SK-N-SH (cell line): ENCODE measurements around the gene ADH1B. TPM values are rescaled to one million over a fixed set of nuclear protein-coding genes. Genes with fewer than 3 reads are reported as not detected.

Source experiments
- CTCF ChIA-PET: fragments of 300-600, 350-600 bp; formaldehyde crosslinking; extraction: SDS; loops from one replicate; lab custom pipeline; 2021; lab: Yijun Ruan, JAX
- POLR2A ChIA-PET: fragments of 350-600 bp; sonication (Branson Sonifier 250); formaldehyde crosslinking; extraction: SDS; loops from one replicate; lab custom pipeline; 2020; ENCODE audit warnings: antibody characterized with exemption, inconsistent platforms; lab: Yijun Ruan, JAX
- DNase-seq: peaks from one replicate; pipeline ENCODE4 v3.0.0; 2012
- H2AFZ ChIP-seq: fragments of 200-600 bp; sonication (generic); 2 replicates; pipeline ENCODE4 v1.8.1; 2016; ENCODE audit warnings: antibody characterized with exemption, mild to moderate bottlenecking, low read depth
- H3F3A ChIP-seq: fragments of 200-600 bp; sonication (generic); replicated peaks from 2 replicates; pipeline ENCODE3; 2016; ENCODE audit warnings: antibody characterized with exemption, mild to moderate bottlenecking; ENCODE audit not compliant: insufficient read depth
- H3K27ac ChIP-seq, 2 experiments: fragments of 200-500 bp in 1 of 2; fragments of 200-600 bp in 1 of 2; sonication (Bioruptor generic) in 1 of 2; sonication (generic), shearing (Covaris generic) in 1 of 2; 2 replicates each; pipeline versions ENCODE4 v1.5.1 to v1.6.1; 2014 to 2016; ENCODE audit warnings: low read depth in 2 of 2, inconsistent platforms in 1 of 2, low read length in 1 of 2, mild to moderate bottlenecking in 1 of 2, mixed read lengths in 1 of 2
- H3K27me3 ChIP-seq: fragments of 200-600 bp; sonication (generic), shearing (Covaris generic); 2 replicates; pipeline ENCODE4 v1.6.1; 2016; ENCODE audit warnings: mixed run types; ENCODE audit not compliant: insufficient read depth
- H3K36me3 ChIP-seq, 2 experiments: fragments of 200-500 bp in 1 of 2; fragments of 200-600 bp in 1 of 2; sonication (Bioruptor generic) in 1 of 2; sonication (generic) in 1 of 2; replicated peaks in 1 of 2; 2 replicates each; pipeline versions ENCODE3 to v1.5.1; 2014 to 2016; ENCODE audit warnings: low read length in 1 of 2, mild to moderate bottlenecking in 1 of 2; ENCODE audit not compliant: insufficient read depth in 2 of 2, control insufficient read depth in 1 of 2
- H3K4me1 ChIP-seq, 2 experiments: fragments of 200-500 bp in 1 of 2; fragments of 200-600 bp in 1 of 2; sonication (Bioruptor generic) in 1 of 2; sonication (generic), shearing (Covaris generic) in 1 of 2; 2 replicates each; pipeline versions ENCODE4 v1.5.1 to v1.6.1; 2014 to 2016; ENCODE audit warnings: low read depth in 1 of 2, low read length in 1 of 2, mixed run types in 1 of 2; ENCODE audit not compliant: insufficient read depth in 2 of 2, control insufficient read depth in 1 of 2
- H3K4me2 ChIP-seq: fragments of 200-600 bp; sonication (generic), shearing (Covaris generic); 2 replicates; pipeline ENCODE4 v1.6.1; 2017; ENCODE audit warnings: mixed run types
- H3K4me3 ChIP-seq, 2 experiments: fragments of 200-500 bp in 1 of 2; fragments of 200-600 bp in 1 of 2; sonication (Bioruptor generic) in 1 of 2; sonication (generic), shearing (Covaris generic) in 1 of 2; 2 replicates each; pipeline versions ENCODE4 v1.5.1 to v1.8.1; 2014 to 2016; ENCODE audit warnings: low read depth in 2 of 2, inconsistent platforms in 1 of 2, low read length in 1 of 2, mild to moderate bottlenecking in 1 of 2, mixed read lengths in 1 of 2, moderate library complexity in 1 of 2
- H3K79me2 ChIP-seq: fragments of 200-600 bp; sonication (generic); 2 replicates; pipeline ENCODE4 v1.8.1; 2017; ENCODE audit warnings: mild to moderate bottlenecking; ENCODE audit not compliant: insufficient read depth
- H3K9ac ChIP-seq: fragments of 200-600 bp; sonication (generic); 2 replicates; pipeline ENCODE4 v1.6.1; 2017; ENCODE audit warnings: mixed run types
- H3K9me2 ChIP-seq: fragments of 200-600 bp; sonication (generic); 2 replicates; pipeline ENCODE4 v1.6.1; 2017; ENCODE audit warnings: mixed run types
- H3K9me3 ChIP-seq: fragments of 200-600 bp; sonication (generic); 2 replicates; pipeline ENCODE4 v1.6.1; 2017; ENCODE audit warnings: mixed run types, mild to moderate bottlenecking, moderate library complexity
- H4K20me1 ChIP-seq: fragments of 200-600 bp; sonication (generic); 2 replicates; pipeline ENCODE4 v1.6.1; 2017; ENCODE audit warnings: mild to moderate bottlenecking, mixed run types; ENCODE audit not compliant: insufficient read depth
- ELF1 ChIP-seq: IDR thresholded peaks from 2 replicates; pipeline ENCODE4 v1.4.0; 2012
- EP300 ChIP-seq, 2 experiments: IDR thresholded peaks; 2 replicates each; pipeline versions ENCODE4 v1.4.0 to v1.6.1; 2012; ENCODE audit warnings: borderline replicate concordance in 1 of 2, low read depth in 1 of 2, low read length in 1 of 2
- EZH2phosphoT487 ChIP-seq: fragments of 200-600 bp; sonication (generic); IDR thresholded peaks from 2 replicates; pipeline ENCODE4 v1.6.1; 2017; ENCODE audit warnings: low read depth, mixed run types, mild to moderate bottlenecking, antibody characterized with exemption, moderate library complexity, borderline replicate concordance
- FOSL2 ChIP-seq: IDR thresholded peaks from 2 replicates; pipeline ENCODE4 v1.4.0; 2012; ENCODE audit warnings: low read depth, mild to moderate bottlenecking, moderate library complexity, borderline replicate concordance
- FOXM1 ChIP-seq: IDR thresholded peaks from 2 replicates; pipeline ENCODE4 v1.4.0; 2012; ENCODE audit warnings: low read depth, mild to moderate bottlenecking
- GABPA ChIP-seq: IDR thresholded peaks from 2 replicates; pipeline ENCODE4 v1.4.0; 2012; ENCODE audit warnings: low read depth, mild to moderate bottlenecking
- IRF3 ChIP-seq: fragments of 150-350 bp; IDR thresholded peaks from 2 replicates; pipeline ENCODE4 v1.6.1; 2016; ENCODE audit warnings: mild to moderate bottlenecking, low read depth, low read length
- MEF2A ChIP-seq: IDR thresholded peaks from 2 replicates; pipeline ENCODE4 v1.4.0; 2012; ENCODE audit warnings: low read depth, borderline replicate concordance
- POLR2AphosphoS5 ChIP-seq: IDR thresholded peaks from 2 replicates; pipeline ENCODE4 v1.6.1; 2012; ENCODE audit warnings: low read depth, low read length
- RAD21 ChIP-seq: IDR thresholded peaks from 2 replicates; pipeline ENCODE4 v1.6.1; 2012; ENCODE audit warnings: mild to moderate bottlenecking, low read length
- RCOR1 ChIP-seq: fragments of 150-350 bp; IDR thresholded peaks from 2 replicates; pipeline ENCODE4 v1.6.1; 2017; ENCODE audit warnings: antibody characterized with exemption, low read length
- REST ChIP-seq: IDR thresholded peaks from 2 replicates; pipeline ENCODE4 v1.6.1; 2012; ENCODE audit warnings: mild to moderate bottlenecking, low read depth, low read length, moderate library complexity
- RFX5 ChIP-seq: IDR thresholded peaks from 2 replicates; pipeline ENCODE4 v1.6.1; 2012; ENCODE audit warnings: mild to moderate bottlenecking, improper control_type of control experiment, low read length
- RXRA ChIP-seq: IDR thresholded peaks from 2 replicates; pipeline ENCODE4 v1.4.0; 2012; ENCODE audit warnings: low read depth, mild to moderate bottlenecking, borderline replicate concordance
- SMC3 ChIP-seq: IDR thresholded peaks from 2 replicates; pipeline ENCODE4 v1.6.1; 2012; ENCODE audit warnings: low read depth, low read length, improper control_type of control experiment
- WGBS: methylation state at CpG from one replicate; pipeline ENCODE4 v1.1.6; 2017; ENCODE audit warnings: low lambda C conversion rate; 5-methylcytosine and 5-hydroxymethylcytosine counted together
- polyA plus RNA-seq, 3 experiments: library from polyadenylated mRNA; depleted of rRNA; stranded (reverse); fragments of >200 nt; gene quantifications; 2 replicates each; pipeline ENCODE4 v1.2.3, GENCODE V29; 2012
- TF ChIP-seq, protein P1 (sequence below): IDR thresholded peaks from 2 replicates; pipeline ENCODE4 v1.4.0; 2012; ENCODE audit warnings: low read depth

The ADH1B gene
- polyA plus RNA-seq, 1 of the 3 experiments (the other 2 are of a cell fraction): not detected

GRCh38 chr4:99310389-99310788 lies 10.8 kb downstream of the ADH1B start:
- 19% methylated on average over 2 of the region's 2 CpGs for WGBS
- Histone ChIP-seq H3K9me2 (no peaks in the 10 kb centered on the region), H3K27me3 (no peaks in the 10 kb centered on the region), H3K27ac (no peak overlapping the region), H3K4me1 (no peaks in the 10 kb centered on the region), H3K36me3 (no peaks in the 10 kb centered on the region), H3F3A (no peaks in the 10 kb centered on the region), H3K4me3 (no peak overlapping the region)
- no peak for DNase-seq
- no peak for TF ChIP-seq MEF2A
- no peak for TF ChIP-seq RCOR1
- TF ChIP-seq, protein P1, sequence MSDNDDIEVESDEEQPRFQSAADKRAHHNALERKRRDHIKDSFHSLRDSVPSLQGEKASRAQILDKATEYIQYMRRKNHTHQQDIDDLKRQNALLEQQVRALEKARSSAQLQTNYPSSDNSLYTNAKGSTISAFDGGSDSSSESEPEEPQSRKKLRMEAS: no peak
- TF ChIP-seq RFX5: no peak
- no peak for TF ChIP-seq ELF1
- no peak for TF ChIP-seq IRF3
- TF ChIP-seq POLR2AphosphoS5: no peak
- no peak for TF ChIP-seq SMC3
- no peak for TF ChIP-seq GABPA
- TF ChIP-seq EP300 (IDR thresholded peaks at IDR 0.05; ENCODE audit: borderline replicate concordance in 1 of 2, low read depth in 1 of 2, low read length in 1 of 2): no peak
- no peak for TF ChIP-seq RXRA
- no peak for TF ChIP-seq FOXM1
- TF ChIP-seq FOSL2: no peak
- no peak for TF ChIP-seq RAD21
- TF ChIP-seq EZH2phosphoT487: no peak
- no peak for TF ChIP-seq REST
- TF ChIP-seq, all 33 proteins: peak for 0
- H3K9ac ChIP-seq: no peak overlapping the region
- ChIA-PET CTCF (no interaction called here), POLR2A (no interaction called here)
- no peak overlapping the region for H2AFZ ChIP-seq
- no peaks in the 10 kb centered on the region for H3K79me2 ChIP-seq
- no peaks in the 10 kb centered on the region for H3K9me3 ChIP-seq
- no peaks in the 10 kb centered on the region for H4K20me1 ChIP-seq
- no peak overlapping the region for H3K4me2 ChIP-seq
